Skin of body (tissue), 3 donors: Measurements from ENCODE around the gene PLCH1. TPM values are rescaled to one million over a fixed set of nuclear protein-coding genes. Genes with fewer than 3 reads are reported as not detected.

ENCODE experiments used
- DNase-seq: peaks from one replicate; lab custom pipeline; 2025; lab: John Stamatoyannopoulos, UW
- small RNA-seq: library from RNA; depleted of rRNA; stranded (forward); fragments of <200 nt; gene quantifications from one replicate; pipeline ENCODE3, GENCODE V24; 2014; ENCODE audit warnings: low replicate concordance
- total RNA-seq: library from RNA; depleted of rRNA; stranded (reverse); fragments of >200 nt; gene quantifications from one replicate; pipeline ENCODE4 v1.2.3, GENCODE V29; 2014

Gene PLCH1
- total RNA-seq, 1 donor from 2014 or later, result 2.0 TPM

DNA sequence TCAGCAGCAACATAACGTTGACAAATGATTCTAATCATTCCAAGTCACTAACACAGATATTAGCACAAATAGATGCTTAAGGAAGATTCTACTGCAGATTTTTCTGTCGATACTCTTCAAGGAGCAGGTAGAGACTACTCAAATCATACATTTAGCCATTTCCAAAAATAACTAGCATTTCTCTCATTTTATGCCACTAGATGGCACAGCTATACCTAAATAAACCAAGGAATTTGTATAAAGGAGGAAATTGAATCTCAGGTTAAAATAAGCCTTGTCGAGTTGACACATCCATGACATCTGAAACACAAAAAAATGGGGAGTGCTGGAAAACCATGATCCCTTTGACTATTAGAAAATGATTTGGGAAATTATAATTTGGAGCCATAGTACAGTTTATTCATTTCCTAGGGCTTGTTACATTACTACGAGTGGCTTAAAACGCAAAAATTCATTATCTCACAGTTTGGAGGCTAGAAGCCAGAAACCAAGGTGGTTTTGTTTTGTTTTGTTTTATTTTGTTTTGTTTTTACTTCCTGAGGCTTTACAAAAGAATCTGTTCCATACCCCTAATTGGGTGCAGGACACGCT, 391.9 kb downstream of the PLCH1 start:
- DNase-seq, result peak; percentile 39

- DNase-seq, result no peak
Measured at GRCh38 chr3:155350571-155350970, 394.3 kb downstream of the PLCH1 start.

DNA sequence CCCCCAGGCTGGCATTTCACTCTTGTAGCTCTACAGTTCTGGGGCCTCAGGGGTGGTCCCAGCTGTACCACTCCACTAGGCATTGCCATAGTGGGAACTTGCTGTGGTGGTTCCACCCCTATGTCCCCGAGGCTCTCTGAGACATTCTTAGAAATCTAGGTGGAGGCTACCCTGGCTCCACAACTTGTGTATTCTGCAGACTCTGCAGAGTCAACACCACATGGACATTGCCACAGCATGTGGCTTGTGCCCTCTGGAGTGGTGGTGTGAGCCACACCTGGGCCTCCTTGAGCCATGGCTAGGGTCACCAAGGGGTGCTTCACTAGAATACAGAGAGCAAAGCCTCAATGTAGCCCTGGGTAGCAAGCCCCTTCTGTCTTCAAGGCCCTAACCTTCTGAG, 397.0 kb downstream of the PLCH1 start:
- no peak for DNase-seq

DNA sequence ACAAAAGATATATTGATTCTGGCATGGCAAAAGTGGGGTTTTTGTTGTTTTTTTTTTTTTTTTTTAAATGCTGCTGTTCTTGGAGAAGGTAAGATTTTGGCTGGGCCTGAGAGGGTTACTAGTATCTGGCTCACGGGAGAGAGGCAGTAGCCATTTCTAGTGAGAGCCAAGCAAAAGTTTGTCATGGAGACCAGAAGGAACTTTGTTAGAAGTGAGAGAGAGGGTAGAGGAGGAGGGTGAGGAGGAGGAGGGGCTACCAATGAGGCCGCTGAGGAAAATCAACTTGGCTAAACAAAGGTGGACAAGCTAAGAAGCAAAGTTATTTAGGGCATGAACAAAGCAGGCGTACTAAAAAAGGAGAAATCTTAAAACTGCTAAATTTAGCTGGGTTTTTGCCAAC, 402.5 kb downstream of the PLCH1 start:
- DNase-seq, result no peak

DNA sequence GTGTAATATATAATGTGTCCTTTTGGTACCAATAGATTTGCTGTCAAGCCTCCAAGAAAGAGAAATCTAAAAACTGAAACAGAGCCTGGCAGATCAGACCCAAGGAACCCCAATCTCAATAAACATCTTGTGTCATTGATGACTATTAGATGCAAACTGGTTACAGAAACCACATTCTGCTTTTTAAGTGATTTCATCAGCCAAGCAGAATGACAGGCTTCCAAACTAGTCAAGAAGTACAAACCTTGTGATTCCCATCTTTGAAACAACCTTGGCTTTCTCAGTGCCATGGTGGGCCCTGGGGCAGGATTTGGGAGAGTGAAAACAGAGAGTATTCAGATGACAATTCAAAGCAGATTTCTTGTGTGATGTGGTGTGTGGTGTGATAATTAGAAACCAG, 405.8 kb downstream of the PLCH1 start:
- no peak for DNase-seq

GRCh38 chr3:155335724-155336354, 409.0 kb downstream of the PLCH1 start:
- DNase-seq, result no peak

- DNase-seq, result no peak
Measured at GRCh38 chr3:155334914-155335723, 409.8 kb downstream of the PLCH1 start.

GRCh38 chr3:155334215-155334913, 410.5 kb downstream of the PLCH1 start:
- no peak for DNase-seq

- DNase-seq, result no peak
Measured at GRCh38 chr3:155332716-155333115, 412.2 kb downstream of the PLCH1 start.

DNA sequence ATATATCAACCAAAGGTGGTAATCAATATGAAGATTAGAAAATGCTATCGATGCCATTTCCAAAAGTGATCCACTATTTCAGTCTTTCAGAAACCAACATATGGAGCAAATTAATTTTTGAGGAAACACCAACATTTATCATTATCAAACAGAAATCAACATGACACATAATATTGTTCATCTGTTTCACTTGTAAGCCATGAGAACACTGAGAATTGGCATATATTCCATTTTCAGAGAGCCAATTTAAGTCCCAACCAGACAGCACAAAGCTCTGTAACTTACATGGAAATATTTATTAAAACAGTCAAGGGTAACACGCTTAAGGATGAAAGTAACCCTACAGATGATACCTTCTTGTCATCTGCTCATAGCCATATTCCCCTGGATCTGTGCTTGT, 413.8 kb downstream of the PLCH1 start:
- peak; percentile 7 for DNase-seq

DNA sequence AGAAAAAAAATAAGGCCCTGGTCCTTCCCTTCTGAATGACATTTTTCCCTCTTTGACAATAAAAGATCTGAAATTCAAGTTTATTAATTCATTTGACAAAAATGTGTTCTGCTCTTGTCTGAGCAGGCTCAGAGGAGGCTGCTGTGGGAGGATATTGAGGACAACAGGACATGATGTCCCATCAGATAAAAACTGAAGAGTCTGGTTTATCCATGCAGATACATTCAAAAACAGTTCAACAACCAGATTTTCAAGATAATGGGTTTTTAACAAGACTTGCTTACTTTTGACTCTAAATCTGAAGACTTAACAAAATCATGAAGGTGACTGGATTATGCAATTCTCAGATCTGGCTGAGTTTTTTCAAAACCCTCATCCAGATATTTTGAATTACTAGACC, 414.5 kb downstream of the PLCH1 start:
- no peak for DNase-seq

DNA sequence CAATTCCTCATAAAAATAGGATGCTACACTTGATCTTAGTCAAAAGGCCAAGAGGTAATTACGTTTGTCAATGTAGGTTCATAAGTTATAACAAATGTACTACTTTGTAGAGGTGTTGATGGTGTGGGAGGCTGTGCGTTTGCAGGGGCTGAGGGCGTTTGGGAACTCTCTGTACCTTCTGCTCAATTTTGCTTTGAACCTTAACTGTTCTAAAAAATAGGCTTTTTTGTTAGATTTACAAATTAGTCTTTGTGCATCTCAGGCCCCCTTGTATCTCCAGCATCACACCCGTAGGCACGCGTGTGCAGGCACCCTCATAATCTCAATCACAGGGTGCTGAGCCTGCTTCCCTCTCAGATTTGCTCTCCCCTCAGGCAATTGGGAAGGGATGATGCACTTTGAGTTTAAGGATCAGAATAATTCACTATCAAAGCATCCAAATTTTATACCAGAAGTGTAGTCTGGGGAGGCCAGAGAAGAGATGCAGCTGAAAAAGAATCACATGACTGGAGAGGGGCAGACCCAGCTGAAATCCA, 415.3 kb downstream of the PLCH1 start:
- DNase-seq, result no peak

GRCh38 chr3:155327871-155328270, 417.0 kb downstream of the PLCH1 start:
- no peak for DNase-seq

- DNase-seq, result no peak
Measured at GRCh38 chr3:155327430-155327829, 417.4 kb downstream of the PLCH1 start.

DNA sequence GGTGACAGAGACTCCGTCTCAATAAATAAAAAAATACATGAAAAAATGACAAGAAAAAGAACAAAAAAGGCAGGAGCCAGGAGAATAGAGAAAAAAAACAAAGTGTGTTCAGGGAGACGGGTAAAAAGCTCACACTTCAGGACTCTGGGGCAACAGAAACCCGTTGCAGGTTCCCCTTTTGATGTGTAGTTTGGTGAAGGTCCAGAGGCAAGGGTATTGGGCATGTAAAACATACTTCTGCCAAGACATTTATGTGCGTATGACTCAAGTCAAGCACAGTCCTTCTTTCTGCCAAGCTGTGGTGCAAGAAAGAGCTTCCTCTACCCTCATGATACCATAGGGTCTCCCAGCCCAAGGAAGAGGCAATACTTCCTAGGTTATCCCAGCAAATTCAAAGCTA, 418.0 kb downstream of the PLCH1 start:
- no peak for DNase-seq

- no peak for DNase-seq
Measured at GRCh38 chr3:155326244-155326643, 418.6 kb downstream of the PLCH1 start.

Small RNA genes lying within 50 kb of the gene (small RNA-seq; reads per million reads assigned to genes)
- not detected for gene AC108729.3
- gene RN7SL715P, result not detected

Other genes with a start within 250 kb of the PLCH1 start
- gene C3orf33, start 61.2 kb upstream of the PLCH1 start, total RNA-seq, result 3.7 TPM
- gene SLC33A1, start 109.4 kb upstream of the PLCH1 start, total RNA-seq, result 17.7 TPM
- gene GMPS, start 125.6 kb upstream of the PLCH1 start, total RNA-seq, result 23.4 TPM